Measurements from ENCODE around the gene DNM2.

DNA sequence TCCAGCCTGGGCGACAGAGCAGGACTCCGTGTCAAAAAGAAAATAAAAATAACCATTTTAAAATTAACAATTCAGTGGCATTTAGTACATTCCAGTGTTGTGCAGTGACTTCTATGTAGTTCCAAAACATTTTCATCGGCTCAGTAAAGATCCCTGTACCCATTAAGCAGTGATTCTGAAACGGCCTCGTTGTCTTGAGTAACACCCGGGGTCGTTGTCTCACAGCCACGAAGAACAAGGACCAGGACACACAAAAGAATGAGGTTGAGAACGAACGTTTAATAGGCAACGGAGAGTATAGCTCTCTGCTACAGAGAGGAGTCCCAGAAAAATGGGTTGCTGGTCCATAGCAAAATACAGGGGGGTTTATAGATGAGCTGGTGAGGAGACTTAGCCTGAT, 120.5 kb downstream of the DNM2 start:
- no peak for TF ChIP-seq EZH2phosphoT487 (IDR thresholded peaks at IDR 0.05; ENCODE audit: insufficient read depth, low read depth)
- no peak for TF ChIP-seq EZH2 (IDR thresholded peaks at IDR 0.05; ENCODE audit: insufficient read depth, poor library complexity, severe bottlenecking)
